H1 (cell line): ENCODE data around the gene GOLIM4. TPM values are rescaled to one million over a fixed set of nuclear protein-coding genes. Genes with fewer than 3 reads are reported as not detected.

Experiments used
- CTCF ChIA-PET: fragments of 300-600 bp; sonication (Branson Sonifier 250); formaldehyde crosslinking; loops from one replicate; lab custom pipeline; 2021; ENCODE audit not compliant: partially characterized antibody; lab: Charles Lee
- POLR2A ChIA-PET: fragments of 300-600 bp; sonication (Branson Sonifier 250); formaldehyde crosslinking; loops from one replicate; lab custom pipeline; 2021; ENCODE audit warnings: inconsistent platforms; ENCODE audit not compliant: partially characterized antibody; lab: Charles Lee
- DNase-seq, 2 experiments: peaks; one replicate each; pipeline versions ENCODE4 v3.0.0 to v3.0.0-alpha.2; 2010 to 2022; ENCODE audit warnings: low spot score in 2 of 2, low read depth in 1 of 2, mixed read lengths in 1 of 2
- FAIRE-seq: peaks from 2 replicates; lab custom pipeline; 2011; peaks lifted over from hg19 to GRCh38; lab: Jason Lieb, UNC
- H2AFZ ChIP-seq: 2 replicates; pipeline ENCODE4 v1.8.1; 2012; ENCODE audit warnings: low read length, inconsistent platforms
- H2AK5ac ChIP-seq: 2 replicates; pipeline ENCODE4 v1.6.1; 2013; ENCODE audit warnings: low read depth, low read length
- H2BK120ac ChIP-seq: replicated peaks from 2 replicates; pipeline ENCODE3; 2013; ENCODE audit warnings: low read depth, low read length, inconsistent platforms
- H2BK12ac ChIP-seq: 2 replicates; pipeline ENCODE4 v1.6.1; 2013; ENCODE audit warnings: low read depth, low read length
- H2BK15ac ChIP-seq: 2 replicates; pipeline ENCODE4 v1.6.1; 2013; ENCODE audit warnings: low read length
- H2BK20ac ChIP-seq: 2 replicates; pipeline ENCODE4 v1.6.1; 2013; ENCODE audit warnings: low read length
- H2BK5ac ChIP-seq: 2 replicates; pipeline ENCODE4 v1.6.1; 2013; ENCODE audit warnings: low read depth, low read length
- H3K14ac ChIP-seq: 2 replicates; pipeline ENCODE4 v1.6.1; 2013; ENCODE audit warnings: inconsistent platforms; ENCODE audit not compliant: insufficient read length
- H3K18ac ChIP-seq: 2 replicates; pipeline ENCODE4 v1.6.1; 2013; ENCODE audit warnings: low read length; ENCODE audit errors: extremely low read depth
- H3K23ac ChIP-seq: 2 replicates; pipeline ENCODE4 v1.6.1; 2013; ENCODE audit warnings: inconsistent platforms; ENCODE audit not compliant: insufficient read length
- H3K23me2 ChIP-seq: 2 replicates; pipeline ENCODE4 v1.6.1; 2013; ENCODE audit warnings: low read depth, low read length
- H3K27ac ChIP-seq: 2 replicates; pipeline ENCODE4 v1.6.1; 2011; ENCODE audit warnings: low read depth, low read length, inconsistent platforms
- H3K27me3 ChIP-seq, 4 experiments: replicated peaks in 1 of 4; 1 replicate in 1 of 4; 2 replicates in 3 of 4; pipeline versions ENCODE4 v1.6.1 to v1.8.1; 2011 to 2013; ENCODE audit warnings: low read length in 3 of 4, mild to moderate bottlenecking in 3 of 4, inconsistent platforms in 2 of 4, mixed read lengths in 2 of 4, moderate library complexity in 1 of 4; ENCODE audit not compliant: control insufficient read depth in 3 of 4, insufficient read depth in 3 of 4; ENCODE audit errors: extremely low read depth in 1 of 4
- H3K36me3 ChIP-seq, 4 experiments: 2 replicates each; pipeline versions ENCODE4 v1.6.1 to v1.8.1; 2011 to 2013; ENCODE audit warnings: mild to moderate bottlenecking in 4 of 4, low read length in 3 of 4, moderate library complexity in 2 of 4, control low read depth in 1 of 4, inconsistent platforms in 1 of 4; ENCODE audit not compliant: insufficient read depth in 4 of 4, control insufficient read depth in 2 of 4
- H3K4ac ChIP-seq: replicated peaks from 2 replicates; pipeline ENCODE3; 2013; ENCODE audit warnings: low read length, low read depth, mixed read lengths, inconsistent platforms; ENCODE audit not compliant: insufficient read length
- H3K4me1 ChIP-seq, 4 experiments: replicated peaks in 1 of 4; 1 replicate in 1 of 4; 2 replicates in 3 of 4; pipeline versions ENCODE4 v1.6.1 to v1.8.1; 2011 to 2013; ENCODE audit warnings: low read length in 3 of 4, inconsistent platforms in 2 of 4, mixed read lengths in 1 of 4; ENCODE audit not compliant: insufficient read depth in 4 of 4, control insufficient read depth in 3 of 4
- H3K4me2 ChIP-seq, 2 experiments: 2 replicates each; pipeline versions ENCODE4 v1.6.1 to v1.8.1; 2011 to 2013; ENCODE audit warnings: low read depth in 2 of 2, low read length in 2 of 2, control low read depth in 1 of 2, inconsistent platforms in 1 of 2, mild to moderate bottlenecking in 1 of 2; ENCODE audit not compliant: insufficient read depth in 1 of 2
- H3K4me3 ChIP-seq, 4 experiments: fragments of 200-600, 300-600 bp in 1 of 4; sonication (generic), shearing (Covaris generic), sonication (Bioruptor Twin) in 1 of 4; 2 replicates each; pipeline versions ENCODE4 v1.5.1 to v1.8.1; 2011 to 2016; ENCODE audit warnings: low read length in 4 of 4, low read depth in 3 of 4, control low read depth in 2 of 4, inconsistent platforms in 2 of 4, mild to moderate bottlenecking in 2 of 4, mixed read lengths in 1 of 4, moderate library complexity in 1 of 4; ENCODE audit not compliant: insufficient read depth in 2 of 4; ENCODE audit errors: extremely low read depth in 1 of 4
- H3K56ac ChIP-seq: replicated peaks from 2 replicates; pipeline ENCODE3; 2013; ENCODE audit warnings: low read depth, mild to moderate bottlenecking, mixed read lengths, low read length, inconsistent platforms; ENCODE audit not compliant: insufficient read length
- H3K79me1 ChIP-seq: 2 replicates; pipeline ENCODE4 v1.6.1; 2013; ENCODE audit warnings: low read depth, low read length, control low read depth
- H3K79me2 ChIP-seq, 2 experiments: 2 replicates each; pipeline versions ENCODE4 v1.6.1 to v1.8.1; 2012 to 2013; ENCODE audit warnings: low read length in 2 of 2, mild to moderate bottlenecking in 2 of 2, inconsistent platforms in 1 of 2; ENCODE audit not compliant: insufficient read depth in 2 of 2, control insufficient read depth in 1 of 2
- H3K9ac ChIP-seq, 4 experiments: replicated peaks in 1 of 4; 1 replicate in 1 of 4; 2 replicates in 3 of 4; pipeline versions ENCODE4 v1.6.1 to v1.8.1; 2011 to 2013; ENCODE audit warnings: low read depth in 3 of 4, low read length in 3 of 4, control low read depth in 2 of 4, mild to moderate bottlenecking in 2 of 4, moderate library complexity in 2 of 4, inconsistent platforms in 1 of 4; ENCODE audit errors: extremely low read depth in 1 of 4
- H3K9me3 ChIP-seq, 2 experiments: 2 replicates each; pipeline versions ENCODE4 v1.6.1 to v1.8.1; 2012 to 2013; ENCODE audit warnings: mild to moderate bottlenecking in 2 of 2, moderate library complexity in 2 of 2, control low read depth in 1 of 2, inconsistent platforms in 1 of 2, low read depth in 1 of 2, low read length in 1 of 2, mixed read lengths in 1 of 2; ENCODE audit not compliant: insufficient read depth in 2 of 2
- H4K20me1 ChIP-seq, 2 experiments: replicated peaks in 1 of 2; 2 replicates each; pipeline versions ENCODE3 to v1.8.1; 2011 to 2013; ENCODE audit warnings: inconsistent platforms in 2 of 2, low read length in 2 of 2, mild to moderate bottlenecking in 1 of 2; ENCODE audit not compliant: insufficient read depth in 2 of 2, control insufficient read depth in 1 of 2
- H4K5ac ChIP-seq: 2 replicates; pipeline ENCODE4 v1.6.1; 2013; ENCODE audit warnings: low read length, low read depth, mixed read lengths, inconsistent platforms; ENCODE audit not compliant: insufficient read length
- H4K8ac ChIP-seq: 2 replicates; pipeline ENCODE4 v1.8.0; 2013; ENCODE audit warnings: mild to moderate bottlenecking, moderate library complexity, low read length, inconsistent platforms; ENCODE audit not compliant: insufficient read depth; ENCODE audit errors: extremely low read depth
- H4K91ac ChIP-seq: replicated peaks from 2 replicates; pipeline ENCODE3; 2013; ENCODE audit warnings: low read length, mixed read lengths, inconsistent platforms; ENCODE audit not compliant: insufficient read length
- CBX5 ChIP-seq: fragments of 300-800, 300-1000 bp; sonication (generic); IDR thresholded peaks from 2 replicates; pipeline ENCODE4 v1.7.1; 2016; ENCODE audit warnings: antibody characterized with exemption, low read length, low read depth
- GABPA ChIP-seq: IDR thresholded peaks from 2 replicates; pipeline ENCODE4 v1.6.1; 2011; ENCODE audit warnings: mild to moderate bottlenecking, low read length, moderate library complexity, borderline replicate concordance; ENCODE audit not compliant: insufficient read depth
- JUN ChIP-seq: IDR thresholded peaks from 2 replicates; pipeline ENCODE4 v1.6.1; 2011; ENCODE audit warnings: low read depth, mild to moderate bottlenecking, improper control_type of control experiment, low read length
- TEAD4 ChIP-seq: IDR thresholded peaks from 2 replicates; pipeline ENCODE4 v1.6.1; 2012; ENCODE audit warnings: low read depth, low read length, inconsistent platforms, mixed read lengths
- ZNF274 ChIP-seq: IDR thresholded peaks from 2 replicates; pipeline ENCODE4 v1.7.0; 2012; ENCODE audit warnings: low read length, borderline replicate concordance; ENCODE audit errors: extremely low read depth
- WGBS, 2 experiments: shearing (Covaris generic) in 1 of 2; methylation state at CpG; one replicate each; pipeline versions ENCODE4 v1.1.6 to v1.1.7; 2013 to 2015; ENCODE audit warnings: low lambda C conversion rate in 2 of 2, mixed read lengths in 2 of 2, inconsistent platforms in 1 of 2, low coverage in 1 of 2, missing lambda C conversion rate in 1 of 2; ENCODE audit not compliant: insufficient replicate concordance in 2 of 2, insufficient coverage in 1 of 2, insufficient read length in 1 of 2; ENCODE audit errors: extremely low coverage in 1 of 2, missing lambda C conversion rate in 1 of 2; 5-methylcytosine and 5-hydroxymethylcytosine counted together
- polyA plus RNA-seq, 7 experiments: library from polyadenylated mRNA; depleted of rRNA in 3 of 7; stranded (reverse) in 5 of 7; unstranded in 2 of 7; fragments of >200 nt in 5 of 7; fragments of 200-250 nt in 2 of 7; gene quantifications; 1 replicate in 5 of 7; 2 replicates in 1 of 7; 4 replicates in 1 of 7; pipeline versions ENCODE4 v1.2.1 to v1.2.3, GENCODE V29; 2011 to 2013; ENCODE audit warnings: missing spikeins in 2 of 7, mixed read lengths in 2 of 7
- total RNA-seq: library from RNA; stranded (reverse); fragmentation: NEBNext Ultra II Directional; extraction: Animal tissue kit (Norgen Biotek cat#: 25700); gene quantifications from 2 replicates; pipeline ENCODE4 v1.2.1, GENCODE V29; 2021
- TF ChIP-seq, protein P1 (sequence below): IDR thresholded peaks from 2 replicates; pipeline ENCODE4 v1.6.1; 2012; ENCODE audit warnings: low read length, inconsistent platforms

The GOLIM4 gene
- total and polyA plus RNA-seq, 2 of the 8 experiments (the other 6 are each of a cell fraction or from before 2014, with no cell fraction given) = 5.6 to 29.7 TPM

- Histone ChIP-seq H3K79me1 (no peaks in the 10 kb centered on the region), H3K4ac (no peak overlapping the region), H2AFZ (no peak overlapping the region), H3K4me2 (no peak overlapping the region), H2AK5ac (no peak overlapping the region), H3K79me2 (no peaks in the 10 kb centered on the region), H3K23ac (no peak overlapping the region), H3K4me1 (no peaks in the 10 kb centered on the region), H3K23me2 (no peaks in the 10 kb centered on the region), H4K91ac (no peak overlapping the region), H2BK5ac (no peak overlapping the region), H3K18ac (no peak overlapping the region), H4K20me1 (no peaks in the 10 kb centered on the region), H2BK12ac (no peak overlapping the region), H3K27ac (no peak overlapping the region), H3K9ac (no peak overlapping the region), H3K14ac (no peak overlapping the region), H3K4me3 (no peak overlapping the region), H2BK15ac (no peak overlapping the region), H3K56ac (no peak overlapping the region), H4K8ac (no peak overlapping the region), H3K36me3 (no peaks in the 10 kb centered on the region), H2BK120ac (no peak overlapping the region), H4K5ac (no peak overlapping the region), H3K27me3 (no peaks in the 10 kb centered on the region), H2BK20ac (no peak overlapping the region), H3K9me3 (peaks cover 13 to 16% of the 10 kb centered on the region in 2 experiments)
- POLR2A ChIA-PET = no interaction called here
- TF ChIP-seq JUN = no peak
- TF ChIP-seq CBX5 = no peak
- TF ChIP-seq ZNF274 = no peak
- TF ChIP-seq, protein P1, sequence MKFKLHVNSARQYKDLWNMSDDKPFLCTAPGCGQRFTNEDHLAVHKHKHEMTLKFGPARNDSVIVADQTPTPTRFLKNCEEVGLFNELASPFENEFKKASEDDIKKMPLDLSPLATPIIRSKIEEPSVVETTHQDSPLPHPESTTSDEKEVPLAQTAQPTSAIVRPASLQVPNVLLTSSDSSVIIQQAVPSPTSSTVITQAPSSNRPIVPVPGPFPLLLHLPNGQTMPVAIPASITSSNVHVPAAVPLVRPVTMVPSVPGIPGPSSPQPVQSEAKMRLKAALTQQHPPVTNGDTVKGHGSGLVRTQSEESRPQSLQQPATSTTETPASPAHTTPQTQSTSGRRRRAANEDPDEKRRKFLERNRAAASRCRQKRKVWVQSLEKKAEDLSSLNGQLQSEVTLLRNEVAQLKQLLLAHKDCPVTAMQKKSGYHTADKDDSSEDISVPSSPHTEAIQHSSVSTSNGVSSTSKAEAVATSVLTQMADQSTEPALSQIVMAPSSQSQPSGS = no peak
- no peak for TF ChIP-seq GABPA
- no peak for TF ChIP-seq TEAD4
- FAIRE-seq (no peak), DNase-seq (no peak)
- CTCF ChIA-PET = no interaction called here
- WGBS, 2 experiments = 94% methylated on average over 7 of the region's 7 CpGs; no CpG with 5 or more reads in 1 of the 2 experiments
Observed at GRCh38 chr3:168124791-168125190, 29.1 kb upstream of the GOLIM4 start.
